Stimulated activated CD4-positive, alpha-beta T cell treated with anti-CD3 and anti-CD28 coated beads, Interleukin-4, amount 100 ng/mL, for 48 hours (primary cell): ENCODE results near the gene PLCXD3.

Experiments
- DNase-seq, 2 donors: peaks; one replicate each; pipeline ENCODE4 v3.0.0-alpha.2; 2020; ENCODE audit warnings: low read depth in 2 of 2

The PLCXD3 gene

DNA sequence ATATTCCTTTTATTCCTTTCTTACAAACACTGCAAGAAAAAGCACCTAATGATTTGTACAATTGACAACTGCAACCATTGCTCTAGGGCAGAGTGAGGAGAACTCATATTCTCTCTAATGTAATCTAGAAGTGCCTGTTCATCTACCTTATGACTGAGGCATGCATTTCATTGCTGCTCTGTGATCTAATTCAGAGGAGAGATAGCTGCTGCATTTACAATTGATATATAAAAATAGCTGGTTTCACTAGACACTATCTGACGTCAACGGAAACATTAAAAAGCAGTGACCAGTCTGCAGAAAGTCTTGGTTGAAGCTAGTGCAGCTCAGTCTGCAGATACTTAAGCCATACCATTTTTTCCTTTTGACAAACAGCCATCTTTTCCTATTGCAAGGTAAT lies 224.2 kb downstream of the PLCXD3 start:
- no peak for DNase-seq

DNA sequence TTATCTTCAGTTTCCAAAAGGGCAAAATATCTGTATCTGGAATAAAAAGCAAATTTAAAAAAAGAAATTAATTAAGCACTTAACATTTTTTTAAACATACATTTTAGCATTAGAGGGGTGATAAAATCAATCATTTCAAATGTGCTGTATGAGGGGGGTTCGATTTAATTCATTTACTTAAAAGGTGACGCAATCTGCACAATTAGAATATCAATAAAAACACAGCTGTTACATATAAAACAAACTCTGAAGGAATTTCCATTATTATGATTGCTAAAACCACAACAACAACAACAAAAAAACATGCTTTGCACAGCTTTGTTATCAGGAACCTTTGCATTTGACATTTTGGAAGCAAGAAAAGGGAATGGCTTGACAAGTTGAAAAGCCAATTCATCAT lies 225.5 kb downstream of the PLCXD3 start:
- no peak for DNase-seq

DNA sequence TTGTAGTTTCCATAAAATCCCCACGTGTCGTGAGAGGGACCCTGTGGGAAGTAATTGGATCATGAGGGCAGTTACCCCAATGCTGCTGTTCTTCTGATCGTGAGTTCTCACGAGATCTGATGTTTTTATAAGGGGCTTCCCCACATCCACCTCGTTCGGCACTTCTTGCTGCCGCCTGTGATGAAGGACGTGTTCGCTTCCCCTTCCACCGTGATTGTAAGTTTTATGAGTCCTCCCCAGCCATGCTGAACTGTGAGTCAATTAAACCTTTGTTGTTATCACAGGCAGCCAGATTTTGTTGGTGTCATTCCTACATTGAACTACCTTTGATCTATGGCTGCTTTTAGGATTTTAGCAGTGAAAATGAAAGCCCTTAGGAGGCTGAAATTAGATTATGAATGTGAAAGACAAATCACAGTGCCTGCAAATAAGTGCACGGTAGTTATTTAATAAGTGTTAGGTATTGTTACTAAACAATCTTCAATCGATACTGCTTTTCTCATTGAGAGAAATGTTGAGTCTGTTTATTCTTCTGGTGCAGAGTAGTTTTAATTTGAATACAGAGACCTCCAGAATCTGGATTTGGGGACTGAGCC lies 229.1 kb downstream of the PLCXD3 start:
- DNase-seq: no peak

DNA sequence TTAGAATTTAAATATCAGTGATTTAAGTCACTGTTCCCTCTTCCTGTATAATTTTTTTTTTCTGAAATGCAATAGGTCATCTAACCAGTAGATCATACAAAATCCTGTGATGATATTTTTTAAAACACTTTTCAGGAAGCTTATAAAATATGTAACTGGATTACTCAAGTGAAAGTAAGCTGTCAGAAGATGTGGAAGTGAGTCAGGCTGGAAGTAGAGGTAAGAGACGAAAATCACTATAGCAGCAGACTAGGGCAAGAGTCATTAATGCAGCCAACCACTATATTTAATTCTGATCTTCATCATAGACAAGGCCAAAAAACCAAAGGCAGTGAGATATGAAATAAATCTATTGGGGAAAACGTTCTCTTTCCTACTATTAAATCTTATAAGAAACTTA lies 231.4 kb downstream of the PLCXD3 start:
- no peak for DNase-seq

DNA sequence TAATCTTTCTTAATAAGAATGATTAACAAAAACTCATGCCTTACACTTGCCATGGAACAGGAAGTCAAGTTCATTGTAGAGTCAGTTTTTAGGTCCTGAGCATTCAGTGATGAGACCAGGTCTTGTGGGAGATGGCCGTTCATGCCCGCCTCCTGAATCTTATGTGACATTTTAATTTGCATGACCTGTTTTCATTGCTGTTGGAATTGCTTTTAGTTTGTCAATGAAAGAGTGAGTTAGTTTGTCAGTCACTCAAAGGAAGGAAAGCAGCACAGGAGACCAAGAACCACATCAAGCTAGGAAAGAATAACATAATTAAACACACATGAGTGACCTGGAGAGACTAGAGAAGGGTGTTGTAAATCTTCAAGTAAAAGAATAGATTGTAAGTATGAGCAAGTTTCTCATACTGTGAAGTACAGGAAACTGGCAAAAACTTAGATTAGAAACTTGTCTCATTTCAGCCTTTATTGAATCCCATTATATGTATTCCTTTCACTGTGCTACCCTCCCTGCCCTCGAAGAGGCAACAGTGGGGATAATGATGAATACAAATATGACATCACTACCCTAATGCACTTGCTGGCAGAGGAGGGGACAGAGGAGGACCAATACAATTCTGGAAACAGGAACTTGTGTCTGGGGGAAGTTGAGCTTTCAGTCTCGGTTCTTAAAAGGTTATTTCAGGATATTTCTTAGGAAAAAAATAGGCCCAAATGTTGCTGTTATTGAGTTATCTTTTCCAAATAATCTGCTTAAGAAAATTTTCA lies 232.7 kb downstream of the PLCXD3 start:
- no peak for DNase-seq

DNA sequence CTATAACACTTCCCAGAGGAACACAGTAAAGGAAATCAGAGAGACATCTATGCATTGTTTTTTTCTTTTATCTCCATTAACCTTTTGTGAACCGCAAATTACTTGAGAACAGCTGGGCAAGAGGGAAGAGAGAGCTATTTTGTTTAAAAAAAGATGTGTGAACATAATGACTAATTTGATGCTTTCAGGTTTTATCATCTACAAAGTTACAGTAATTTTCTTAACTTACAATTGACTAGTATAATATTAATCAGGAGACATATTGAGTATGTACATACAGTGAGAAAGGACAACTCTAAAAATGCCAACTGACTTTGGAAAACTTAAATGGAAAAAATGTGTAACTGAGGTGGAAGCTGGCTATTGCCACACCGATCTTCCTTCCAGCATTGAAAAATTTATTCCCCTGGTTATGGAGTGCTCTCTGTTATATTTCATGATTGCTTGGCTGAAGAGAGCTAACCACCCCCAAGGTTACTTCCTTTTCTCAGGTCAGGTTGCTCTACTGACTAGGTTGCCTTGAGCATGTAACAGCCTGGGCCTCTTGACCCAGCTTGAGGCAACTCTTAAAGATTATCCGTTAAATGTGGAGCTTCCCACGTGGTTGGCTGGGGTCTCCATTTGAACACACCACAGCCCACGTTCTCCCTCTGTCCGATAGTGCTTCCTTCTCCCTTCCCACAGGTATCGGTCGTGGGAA lies 234.4 kb downstream of the PLCXD3 start:
- DNase-seq: no peak

DNA sequence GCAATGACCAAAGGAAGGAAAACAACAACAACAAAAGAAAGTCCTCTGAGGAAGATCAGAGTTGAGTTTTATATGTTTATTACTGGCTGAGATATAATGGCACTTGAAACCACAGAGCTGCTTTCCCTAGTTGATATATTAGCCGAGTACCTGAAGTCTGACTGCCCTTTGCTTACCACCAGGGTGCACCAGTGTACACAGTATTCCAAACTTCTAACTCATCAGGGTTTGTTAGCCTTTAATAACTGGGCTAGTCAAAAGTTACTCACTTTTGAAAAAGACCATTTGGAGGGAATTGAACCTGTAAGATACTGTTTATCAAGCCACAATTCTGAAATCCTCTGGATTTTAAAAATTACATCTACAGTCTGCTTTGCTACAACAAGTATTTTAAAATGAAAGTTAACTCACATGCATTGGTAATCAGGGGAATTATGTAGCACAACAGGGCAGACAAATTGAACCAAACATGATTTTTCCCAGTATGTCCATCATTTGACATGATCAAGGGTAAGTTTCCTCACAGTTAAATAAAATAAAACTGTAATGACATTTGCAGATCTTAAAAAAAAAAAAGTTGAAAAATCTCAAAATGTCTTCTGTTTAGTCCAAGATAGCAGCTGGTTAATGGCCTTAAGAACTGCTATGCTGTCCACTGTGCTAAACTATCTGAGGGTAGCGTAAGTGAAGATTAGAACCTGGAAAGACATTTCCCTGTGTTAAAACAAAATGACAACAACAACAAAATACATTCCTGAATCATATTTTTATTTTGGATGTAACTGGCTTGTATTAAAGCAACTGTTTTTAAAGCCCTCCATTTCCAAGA lies 239.8 kb downstream of the PLCXD3 start:
- no peak for DNase-seq

DNA sequence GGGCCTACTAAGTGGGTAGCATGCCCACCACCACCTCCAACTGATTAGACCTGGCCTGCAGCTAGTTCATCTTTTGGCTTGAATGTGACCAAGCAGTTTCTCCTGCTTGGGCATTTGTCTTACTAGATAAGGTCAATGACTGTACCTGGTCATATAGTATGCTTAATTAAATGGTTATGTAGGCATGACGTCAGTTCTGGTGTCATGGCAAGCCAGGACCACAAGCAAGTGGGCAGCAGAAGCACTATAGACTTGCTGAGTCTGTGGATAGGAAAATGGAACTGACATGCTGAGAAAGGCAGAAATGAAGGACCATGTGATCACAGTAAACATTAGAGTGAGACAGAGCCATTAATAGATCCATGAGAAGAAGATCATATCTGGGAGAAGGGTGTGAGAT lies 241.5 kb downstream of the PLCXD3 start:
- DNase-seq: no peak

DNA sequence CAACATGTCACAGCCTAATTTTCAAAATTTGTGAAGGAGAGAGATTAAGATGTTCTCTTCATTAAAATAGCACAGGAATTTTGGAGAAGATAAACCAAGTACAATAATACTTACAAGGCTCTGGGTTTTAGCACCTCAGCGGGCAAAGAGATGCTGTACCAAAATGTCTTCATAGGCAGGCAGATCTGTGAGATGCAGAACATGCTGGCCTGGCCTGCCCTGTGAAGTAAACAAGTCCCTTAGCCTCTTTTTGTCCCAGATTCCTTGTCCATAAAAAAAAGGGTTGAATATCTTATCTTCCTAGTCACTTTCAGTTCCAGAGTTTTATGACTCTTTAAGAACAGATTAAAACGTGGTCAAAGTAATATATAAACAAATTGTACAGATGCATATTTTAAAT lies 244.0 kb downstream of the PLCXD3 start:
- no peak for DNase-seq

DNA sequence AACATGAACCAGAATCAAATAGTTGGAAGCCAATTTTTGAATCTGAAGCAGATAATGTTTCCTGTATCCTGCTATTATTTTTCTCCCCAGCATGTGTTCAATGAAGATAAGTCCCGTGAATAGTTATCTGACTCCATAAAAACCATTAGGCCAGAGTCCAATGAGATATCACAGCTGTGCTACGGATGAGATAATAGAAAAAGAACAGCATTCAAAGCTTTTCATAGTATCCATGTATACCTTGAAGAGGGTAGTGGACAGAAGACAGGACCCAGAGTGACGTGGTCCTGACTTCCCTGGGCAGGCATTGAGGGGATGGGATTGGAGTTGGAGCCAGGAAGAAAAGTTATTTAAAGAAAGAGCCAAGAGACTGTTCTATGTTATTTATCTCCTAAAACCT lies 246.4 kb downstream of the PLCXD3 start:
- DNase-seq: no peak

DNA sequence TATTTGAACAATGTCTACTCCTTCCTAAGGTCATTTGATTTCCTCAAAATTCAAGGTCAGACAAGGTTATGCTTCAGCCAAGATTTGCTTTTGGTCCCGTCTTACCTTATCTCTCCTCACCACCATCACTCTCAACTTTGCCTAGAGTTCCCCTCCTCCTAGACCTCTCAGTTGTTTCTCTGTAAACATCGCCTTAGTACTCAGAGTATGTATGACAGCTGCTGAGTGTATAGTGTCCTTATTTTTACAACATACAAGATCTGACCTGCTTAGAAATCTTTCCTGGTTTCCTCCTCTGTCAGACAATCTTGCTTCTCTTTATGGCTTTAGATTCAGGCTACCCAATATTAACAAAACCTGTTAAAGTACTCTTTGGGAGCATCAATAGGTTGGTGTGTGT lies 247.1 kb downstream of the PLCXD3 start:
- DNase-seq: no peak
